NCI-H1436 (cell line): ENCODE results near the gene SEMA4C.
A peak's percentile ranks its signal among the peaks of the same experiment; 100 is the strongest.

Source experiments
- DNase-seq: peaks from one replicate; lab custom pipeline; 2025; lab: John Stamatoyannopoulos, UW

Gene SEMA4C, protein sequence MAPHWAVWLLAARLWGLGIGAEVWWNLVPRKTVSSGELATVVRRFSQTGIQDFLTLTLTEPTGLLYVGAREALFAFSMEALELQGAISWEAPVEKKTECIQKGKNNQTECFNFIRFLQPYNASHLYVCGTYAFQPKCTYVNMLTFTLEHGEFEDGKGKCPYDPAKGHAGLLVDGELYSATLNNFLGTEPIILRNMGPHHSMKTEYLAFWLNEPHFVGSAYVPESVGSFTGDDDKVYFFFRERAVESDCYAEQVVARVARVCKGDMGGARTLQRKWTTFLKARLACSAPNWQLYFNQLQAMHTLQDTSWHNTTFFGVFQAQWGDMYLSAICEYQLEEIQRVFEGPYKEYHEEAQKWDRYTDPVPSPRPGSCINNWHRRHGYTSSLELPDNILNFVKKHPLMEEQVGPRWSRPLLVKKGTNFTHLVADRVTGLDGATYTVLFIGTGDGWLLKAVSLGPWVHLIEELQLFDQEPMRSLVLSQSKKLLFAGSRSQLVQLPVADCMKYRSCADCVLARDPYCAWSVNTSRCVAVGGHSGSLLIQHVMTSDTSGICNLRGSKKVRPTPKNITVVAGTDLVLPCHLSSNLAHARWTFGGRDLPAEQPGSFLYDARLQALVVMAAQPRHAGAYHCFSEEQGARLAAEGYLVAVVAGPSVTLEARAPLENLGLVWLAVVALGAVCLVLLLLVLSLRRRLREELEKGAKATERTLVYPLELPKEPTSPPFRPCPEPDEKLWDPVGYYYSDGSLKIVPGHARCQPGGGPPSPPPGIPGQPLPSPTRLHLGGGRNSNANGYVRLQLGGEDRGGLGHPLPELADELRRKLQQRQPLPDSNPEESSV

DNA sequence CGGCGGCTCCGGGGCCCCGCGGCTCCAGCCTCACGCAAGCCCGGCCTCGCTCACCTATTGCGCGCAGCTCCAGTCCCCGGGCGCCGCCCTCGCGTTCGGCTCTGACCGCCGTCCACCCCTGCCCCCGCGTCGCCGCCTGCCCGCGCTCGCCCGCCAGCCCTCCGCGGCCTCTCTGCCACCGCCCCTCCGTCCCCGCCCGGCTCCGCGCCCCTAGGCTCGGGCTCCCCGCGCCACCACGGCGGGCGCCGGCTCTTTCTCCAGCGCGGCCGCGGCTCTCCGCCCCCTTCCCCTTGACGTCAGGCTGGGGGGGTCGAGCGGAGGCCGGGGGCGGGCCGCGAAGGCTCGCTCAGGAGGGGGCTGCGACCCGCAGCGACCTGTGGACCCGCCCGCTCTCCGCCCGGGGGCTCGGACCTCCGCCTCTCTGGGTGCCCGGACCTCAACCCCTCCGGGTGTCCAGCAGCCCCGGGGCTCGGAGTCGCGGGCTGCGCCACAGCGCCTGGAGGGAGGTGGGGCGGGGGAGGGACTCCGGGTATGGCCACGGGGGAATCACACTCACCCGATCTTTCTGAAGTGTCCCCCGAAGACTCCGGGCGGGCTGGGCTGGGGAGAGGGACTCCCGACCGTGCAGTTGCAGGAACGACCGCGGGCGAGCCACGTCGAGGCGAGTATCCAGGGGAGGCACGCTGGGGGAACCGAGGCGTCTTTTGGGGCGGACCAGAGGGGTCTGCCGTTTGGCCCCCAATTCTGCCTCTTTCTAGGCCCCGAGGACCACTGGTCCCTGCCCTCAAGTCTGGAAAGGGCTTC lies at the start of gene SEMA4C:
SEMA4C (minus strand) TSS at position 259 of the 804 bp plus-strand sequence. CDS start 2,194 bp downstream, outside the sequence.
- DNase-seq, result peak; percentile 41

DNA sequence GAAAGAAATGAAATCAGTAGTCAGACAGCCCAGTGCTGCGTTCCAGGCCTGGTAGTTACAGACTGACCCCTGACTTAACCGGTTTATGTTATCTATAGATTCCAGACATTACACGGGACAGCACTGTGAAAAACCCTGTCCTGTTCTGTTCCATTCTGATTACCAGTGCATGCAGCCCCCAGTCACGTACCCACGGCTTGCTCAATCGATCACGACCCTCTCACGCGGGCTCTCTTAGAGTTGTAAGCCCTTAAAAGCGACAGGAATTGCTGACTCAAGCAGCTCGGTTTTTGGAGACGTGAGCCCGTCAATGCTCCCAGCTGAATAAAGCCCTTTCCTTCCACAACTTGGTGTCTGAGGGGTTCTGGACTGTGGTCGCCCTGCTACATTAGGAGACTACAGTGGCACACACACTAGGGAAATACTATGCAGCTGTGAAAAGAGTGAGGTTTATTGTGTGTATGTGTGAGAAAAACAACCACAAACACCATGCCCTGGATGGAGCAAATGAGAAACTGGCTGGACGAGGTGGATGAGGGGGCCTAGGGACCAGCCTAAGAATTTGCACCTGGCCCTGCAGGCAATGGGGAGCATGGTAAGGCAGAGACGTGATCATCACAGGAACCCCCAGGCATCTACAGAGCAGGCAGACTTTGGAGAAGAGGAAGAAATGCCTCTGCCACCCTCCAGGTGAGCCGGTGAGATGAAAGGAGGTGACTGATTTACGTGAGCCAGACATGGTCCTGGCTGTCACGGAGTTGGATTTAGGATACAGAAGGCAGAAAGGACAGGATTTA lies 49.1 kb upstream of the SEMA4C start:
- no peak for DNase-seq

DNA sequence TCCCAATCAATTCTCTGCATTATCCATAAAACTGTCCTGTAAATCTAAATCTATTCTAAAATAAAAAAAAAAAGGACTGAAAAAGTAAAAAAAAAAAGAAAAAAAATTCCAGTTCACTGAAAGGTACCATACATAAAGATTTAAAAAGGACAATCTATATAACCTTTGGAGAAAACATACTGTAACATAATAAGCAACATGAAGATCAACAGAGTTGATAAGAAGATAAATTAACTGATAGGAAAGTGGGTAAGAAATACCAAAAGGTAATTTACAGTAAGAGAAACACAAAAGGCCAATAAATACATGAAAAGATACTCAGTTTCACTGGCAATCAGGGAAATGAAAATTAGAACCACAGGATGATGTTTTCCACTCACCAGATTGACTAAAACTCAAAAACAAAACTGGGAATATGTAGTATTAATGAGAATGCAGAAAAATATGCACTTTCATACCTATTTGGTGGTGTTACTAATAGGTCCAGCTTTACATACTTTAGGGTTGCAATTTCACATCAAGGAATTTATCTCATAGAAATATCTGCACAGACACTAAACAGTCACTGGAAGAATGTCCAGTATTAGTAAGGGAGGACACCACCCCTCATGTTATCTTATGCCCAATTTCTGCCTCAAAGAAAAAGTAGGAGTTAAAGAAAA lies 48.3 kb upstream of the SEMA4C start:
- DNase-seq, result no peak

DNA sequence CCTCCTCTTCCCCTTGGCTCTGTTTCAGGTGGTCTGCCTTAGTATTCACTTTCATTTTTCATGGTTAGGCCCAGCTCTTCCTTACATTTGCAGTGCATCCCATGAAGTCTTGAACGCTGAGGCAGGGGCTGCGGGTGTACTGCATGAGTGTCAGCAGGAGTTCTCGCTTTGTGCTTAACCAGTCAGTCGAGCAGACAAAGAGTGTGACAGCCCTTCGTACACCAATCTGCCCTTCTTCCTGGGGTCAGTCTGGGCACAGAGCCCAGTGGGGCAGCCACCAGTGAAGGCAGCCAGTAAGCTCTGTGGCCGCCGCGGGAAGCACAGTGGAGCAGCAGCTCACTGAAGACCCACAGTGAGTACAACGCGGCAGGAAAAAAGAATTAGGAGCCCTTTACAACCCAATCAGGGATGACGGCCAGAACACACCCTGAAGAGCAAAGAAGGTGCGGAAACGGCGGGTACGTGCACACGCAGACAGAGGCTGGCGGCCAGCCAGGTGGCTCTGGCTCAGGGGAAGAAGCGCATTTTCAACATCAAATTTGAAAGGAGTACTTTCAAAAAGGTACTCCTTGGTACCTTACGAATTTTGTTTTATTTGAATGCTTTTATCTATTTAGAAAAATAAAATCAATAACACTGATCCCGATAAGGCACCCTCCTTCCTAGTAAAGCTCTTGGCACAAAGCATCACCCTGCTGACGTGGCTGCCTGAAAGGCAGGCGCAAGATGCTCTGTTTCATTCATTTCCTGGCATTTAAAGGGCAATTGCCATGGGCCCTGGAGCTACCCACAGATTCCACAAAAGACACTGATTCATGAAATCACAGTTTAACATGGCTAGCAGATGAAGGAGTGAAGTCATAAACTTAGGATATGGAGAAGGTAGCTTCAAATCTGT lies 47.0 kb upstream of the SEMA4C start:
- DNase-seq, result peak; percentile 28

DNA sequence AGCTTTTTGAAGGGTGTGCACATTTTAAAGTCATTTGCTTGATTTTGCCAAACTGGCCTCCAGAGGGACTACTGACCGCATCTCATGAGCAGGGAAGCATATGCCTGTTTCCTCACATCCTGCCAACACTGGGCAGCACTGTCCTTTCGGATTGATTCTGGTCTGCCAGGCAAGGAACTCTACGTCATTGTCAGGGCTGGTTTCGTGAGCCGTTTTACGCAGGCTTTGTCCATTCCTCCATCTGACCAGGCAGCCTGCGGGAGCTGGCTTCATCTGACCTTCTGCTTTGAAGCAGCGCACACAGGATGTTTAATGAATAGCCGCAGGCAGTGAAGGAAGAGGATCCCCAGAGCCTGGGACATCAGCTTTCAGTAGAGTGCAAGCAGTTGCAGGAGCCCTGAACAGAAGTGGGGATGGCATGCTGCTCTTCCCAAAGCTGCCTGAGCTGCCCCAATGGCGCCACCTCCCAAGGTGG lies 46.3 kb upstream of the SEMA4C start:
- DNase-seq, result no peak

DNA sequence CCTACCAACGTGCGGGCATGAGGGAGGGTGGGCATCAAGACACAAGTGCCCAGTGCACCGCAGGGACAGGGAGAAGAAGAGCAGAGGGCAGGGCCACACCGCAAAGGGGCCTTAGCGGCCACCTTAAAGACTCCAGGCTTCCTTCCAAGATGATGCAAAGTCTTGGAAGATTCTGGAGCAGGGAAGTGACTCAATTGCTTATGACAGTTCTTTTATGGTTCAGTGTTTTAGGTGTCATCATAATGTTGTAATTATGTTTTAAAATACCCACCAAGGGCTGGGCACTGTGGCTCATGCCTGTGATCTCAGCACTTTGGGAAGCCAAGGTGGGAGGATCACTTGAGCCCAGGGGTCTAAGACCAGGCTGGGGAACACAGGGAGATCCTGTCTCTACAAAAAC lies 44.5 kb upstream of the SEMA4C start:
- no peak for DNase-seq

DNA sequence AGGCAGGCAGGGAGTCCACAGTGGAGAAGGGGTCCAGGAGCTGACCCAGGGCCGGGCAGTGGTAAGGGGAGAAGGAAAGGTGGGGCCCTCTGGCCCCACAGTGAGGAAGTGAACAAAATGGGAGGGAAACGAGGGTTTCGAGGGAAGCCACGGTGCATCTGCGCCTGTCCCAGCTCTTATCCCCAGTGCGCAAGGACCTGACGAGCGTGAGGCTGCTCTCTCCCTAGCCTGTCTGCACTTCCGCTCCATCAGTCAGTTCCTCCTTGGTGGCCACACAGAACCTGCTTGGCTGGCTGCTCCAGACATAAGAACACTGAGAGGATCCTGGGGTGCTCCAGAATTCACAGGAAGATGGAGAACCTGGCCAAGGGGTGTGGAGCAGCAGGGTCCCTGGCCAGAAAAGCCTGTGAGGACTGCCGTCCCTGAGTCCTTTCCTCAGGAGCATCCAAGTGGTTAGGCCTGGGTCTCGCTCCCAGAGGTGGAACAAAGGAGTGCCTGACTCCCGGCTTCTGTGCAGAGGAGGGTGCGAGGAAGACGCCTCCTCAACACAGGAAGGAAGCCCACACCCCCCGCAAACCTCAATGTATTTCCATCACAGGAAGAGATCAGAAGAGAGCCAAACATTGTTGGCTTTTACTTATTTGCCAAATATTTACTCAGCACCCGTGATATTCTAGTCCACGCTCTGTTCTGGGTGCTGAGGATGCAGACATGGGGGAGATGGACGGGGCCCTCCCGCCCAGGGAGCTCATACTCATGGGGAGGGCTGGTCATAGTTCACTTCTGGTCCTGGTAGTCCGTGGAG lies 43.7 kb upstream of the SEMA4C start:
- no peak for DNase-seq

DNA sequence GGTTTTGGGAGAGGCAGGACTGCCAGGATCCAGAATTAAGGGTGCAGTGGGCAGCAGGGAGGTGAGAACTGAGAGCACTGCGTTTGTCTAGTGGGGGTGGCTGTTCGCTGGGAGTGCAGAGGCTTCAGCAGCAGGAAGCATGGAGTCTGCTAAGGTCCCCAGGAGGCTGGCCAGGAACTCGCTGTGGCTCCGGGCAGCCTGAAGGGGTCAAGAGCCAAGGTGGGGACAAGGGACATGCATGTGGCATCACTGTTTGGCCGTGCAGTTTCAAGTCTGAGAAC lies 43.2 kb upstream of the SEMA4C start:
- no peak for DNase-seq

DNA sequence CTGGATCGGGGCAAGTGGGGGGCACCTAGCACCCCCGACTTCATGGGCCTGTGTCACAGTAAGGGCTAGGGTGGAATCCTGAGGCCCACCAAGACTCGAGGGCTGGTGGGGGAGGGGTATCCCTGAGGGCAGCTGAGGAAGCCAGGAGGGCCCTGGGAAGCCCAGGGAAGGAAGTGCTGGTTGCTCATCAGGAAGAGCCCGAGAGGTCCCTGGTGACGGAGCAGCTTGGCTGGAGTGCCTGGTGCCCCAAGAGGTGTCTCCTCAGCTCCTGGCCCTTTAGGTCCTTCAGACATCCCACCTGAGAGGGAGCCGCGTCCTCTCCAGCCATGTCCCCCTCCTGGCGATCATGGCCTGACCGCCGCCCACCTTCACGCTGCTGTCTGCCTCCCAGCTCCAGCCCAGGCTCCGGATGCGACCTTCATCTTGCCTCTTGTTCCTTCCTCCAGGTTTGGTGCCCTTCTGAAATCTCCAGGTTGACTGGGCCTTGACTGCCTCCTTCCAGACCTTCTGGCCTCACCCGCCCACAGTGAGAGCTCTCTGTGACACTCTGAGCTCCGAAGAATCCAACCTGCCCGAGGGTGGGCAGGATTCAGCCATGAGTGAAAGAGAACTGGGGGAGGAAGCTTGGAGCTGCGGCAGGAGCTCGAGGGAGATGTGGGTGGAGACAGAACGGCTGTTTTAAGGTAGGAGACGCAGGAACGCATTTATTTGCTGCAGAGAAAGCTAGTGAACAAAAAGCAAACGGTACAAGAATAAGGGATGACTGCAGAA lies 42.7 kb upstream of the SEMA4C start:
- DNase-seq, result no peak

DNA sequence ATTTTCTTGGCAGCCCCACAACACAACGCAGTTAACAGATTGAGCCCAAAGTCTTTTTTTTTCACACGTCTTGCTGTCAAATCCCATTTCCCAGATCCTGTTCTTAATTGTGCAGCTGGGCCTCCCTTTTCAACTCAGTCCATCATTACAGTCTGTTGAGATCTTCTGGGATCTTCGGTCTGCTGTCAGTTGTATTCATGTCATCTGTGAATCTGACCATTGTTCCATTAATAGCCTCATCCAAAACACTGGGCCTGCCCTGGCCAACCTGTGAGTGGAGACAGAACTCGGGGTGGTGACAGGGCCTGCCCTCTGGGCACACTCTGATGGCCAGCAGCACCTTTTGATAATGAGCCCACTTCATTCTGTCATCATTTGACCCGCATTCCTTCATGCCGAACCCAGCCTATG lies 39.7 kb upstream of the SEMA4C start:
- no peak for DNase-seq

DNA sequence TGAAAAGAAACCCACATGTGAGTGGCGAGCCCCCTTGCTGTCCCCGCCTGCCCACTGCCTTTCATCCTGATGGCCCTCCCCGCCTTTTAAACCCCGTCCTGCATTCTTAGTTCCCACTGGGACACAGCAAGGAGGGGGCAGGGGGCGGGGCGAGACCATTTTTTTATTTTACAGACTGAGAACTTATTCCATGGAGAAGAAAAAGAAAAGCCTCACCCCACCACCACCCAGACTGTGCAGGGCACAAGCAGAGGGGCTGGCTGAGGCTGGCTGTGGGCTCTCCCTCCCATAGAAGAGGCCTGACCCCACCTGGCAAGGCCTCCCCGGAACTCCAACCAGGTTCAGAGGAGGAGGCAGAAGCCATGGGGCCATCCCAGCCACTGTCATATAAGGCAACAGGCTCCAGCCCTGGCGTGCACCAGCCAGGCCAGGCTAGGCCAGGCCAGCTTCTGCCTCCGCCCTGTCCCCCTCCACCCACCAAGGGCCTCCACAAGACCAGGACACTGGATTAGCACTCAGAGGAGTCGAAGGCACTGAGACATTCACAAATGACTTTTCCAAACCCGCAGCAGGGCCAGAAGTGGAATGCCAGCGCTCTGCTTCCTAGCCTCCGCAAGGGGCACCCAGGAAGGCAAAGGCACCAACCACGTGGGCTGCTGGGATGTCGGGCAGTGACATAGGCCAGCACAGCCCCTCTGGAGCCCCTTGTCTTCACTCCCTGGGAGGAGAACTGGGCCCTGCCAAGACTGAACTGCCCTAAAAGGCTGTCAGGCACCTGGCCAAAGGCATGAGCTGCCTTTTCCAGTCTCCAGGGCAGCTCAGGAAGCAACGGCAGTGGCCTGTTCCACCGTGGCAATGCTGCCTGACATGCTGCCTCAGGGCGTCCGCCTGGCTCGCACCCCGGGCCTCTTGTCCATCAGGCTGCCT lies 37.5 kb upstream of the SEMA4C start:
- no peak for DNase-seq

DNA sequence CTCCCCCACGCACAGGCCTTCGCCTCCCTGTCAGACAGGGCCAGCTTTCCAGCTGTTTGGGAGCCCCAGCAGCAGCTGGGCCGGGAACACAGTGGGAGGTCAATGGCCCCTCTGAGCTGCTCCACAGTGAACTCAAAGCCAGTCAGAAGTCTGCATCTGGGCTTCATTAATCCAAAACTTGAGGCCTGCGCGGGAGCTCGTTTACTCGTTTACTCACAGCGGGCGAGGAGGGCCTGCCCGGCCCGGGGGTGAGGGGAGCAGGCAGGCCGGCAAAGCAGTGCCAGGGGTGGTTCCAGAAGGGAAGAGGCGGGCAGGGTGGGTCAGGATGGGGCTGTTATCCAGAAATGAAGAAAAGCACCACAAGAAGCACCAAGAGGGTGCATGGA lies 36.8 kb upstream of the SEMA4C start:
- DNase-seq, result no peak

DNA sequence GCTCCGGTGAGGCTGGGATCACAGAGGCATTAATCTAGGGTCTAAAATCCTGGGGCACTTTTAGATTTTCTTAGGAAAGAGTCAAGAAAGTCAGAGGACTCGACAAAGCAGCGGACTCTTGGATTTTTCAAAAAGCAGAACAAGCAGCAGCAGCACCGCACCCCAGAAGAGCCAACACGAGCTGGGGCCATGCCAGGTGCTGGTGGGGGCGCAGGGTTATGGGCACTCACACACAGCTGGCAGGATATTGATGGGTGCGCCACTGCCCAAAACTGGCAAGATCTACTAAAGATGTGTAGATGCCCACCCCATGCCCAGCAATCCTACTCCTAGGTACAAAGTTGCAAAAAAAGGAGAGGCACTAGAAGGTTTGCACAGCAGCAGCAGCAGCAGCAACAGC lies 33.9 kb upstream of the SEMA4C start:
- no peak for DNase-seq

DNA sequence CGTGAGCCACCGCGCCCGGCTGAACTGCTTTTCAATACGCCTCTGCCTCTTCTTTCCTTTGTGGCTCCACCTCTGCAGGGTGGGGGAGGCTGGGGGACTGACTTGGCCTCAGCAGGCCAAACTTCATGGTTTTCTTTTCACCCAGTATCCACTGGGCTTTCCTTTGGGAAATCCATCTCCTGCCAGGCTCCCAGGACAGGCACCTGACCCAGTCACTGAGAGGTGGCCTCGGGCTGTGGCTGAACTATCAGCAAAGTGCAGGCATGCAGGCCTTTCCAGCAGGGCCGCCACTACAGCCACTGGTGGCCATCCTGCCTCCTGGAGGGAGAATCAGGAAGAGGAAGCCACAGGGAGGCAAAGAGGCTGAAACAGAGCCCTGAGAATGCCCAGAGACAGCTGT lies 33.4 kb upstream of the SEMA4C start:
- DNase-seq, result no peak

DNA sequence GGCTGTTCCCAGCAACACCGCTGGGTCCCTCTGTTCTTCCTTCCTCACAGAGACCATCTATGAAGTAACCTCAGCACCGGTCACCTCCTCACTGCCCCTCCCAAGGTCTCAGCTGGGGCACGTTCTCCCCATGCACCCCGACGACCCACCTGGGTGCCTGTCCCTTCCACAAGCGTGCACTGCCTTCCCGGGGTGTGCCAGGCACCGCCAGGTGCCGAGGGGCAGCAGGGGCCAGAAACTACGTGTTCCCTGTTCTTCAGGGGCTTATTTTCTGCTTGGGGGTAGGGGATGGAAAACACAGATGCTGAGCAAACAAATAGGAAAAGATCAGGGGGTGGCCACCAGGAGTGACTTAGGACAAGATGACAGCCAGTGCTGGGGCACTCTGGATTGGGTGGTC lies 30.4 kb upstream of the SEMA4C start:
- DNase-seq, result no peak

DNA sequence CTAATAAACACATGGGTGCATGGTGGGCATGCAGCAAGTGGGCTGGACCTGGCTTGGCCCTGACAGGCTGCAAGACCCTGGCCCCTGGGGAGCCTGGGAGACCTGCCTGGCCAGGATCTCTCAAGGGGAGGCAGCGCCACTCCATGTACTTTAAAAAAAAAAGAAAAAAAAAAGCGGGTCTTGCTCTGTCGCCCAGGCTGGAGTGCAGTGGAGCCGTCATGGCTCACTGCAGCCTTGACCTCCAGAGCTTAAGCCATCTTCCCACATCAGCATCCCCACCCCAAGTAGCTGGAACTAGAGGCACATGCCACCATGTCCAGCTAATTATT lies 29.5 kb upstream of the SEMA4C start:
- DNase-seq, result no peak

DNA sequence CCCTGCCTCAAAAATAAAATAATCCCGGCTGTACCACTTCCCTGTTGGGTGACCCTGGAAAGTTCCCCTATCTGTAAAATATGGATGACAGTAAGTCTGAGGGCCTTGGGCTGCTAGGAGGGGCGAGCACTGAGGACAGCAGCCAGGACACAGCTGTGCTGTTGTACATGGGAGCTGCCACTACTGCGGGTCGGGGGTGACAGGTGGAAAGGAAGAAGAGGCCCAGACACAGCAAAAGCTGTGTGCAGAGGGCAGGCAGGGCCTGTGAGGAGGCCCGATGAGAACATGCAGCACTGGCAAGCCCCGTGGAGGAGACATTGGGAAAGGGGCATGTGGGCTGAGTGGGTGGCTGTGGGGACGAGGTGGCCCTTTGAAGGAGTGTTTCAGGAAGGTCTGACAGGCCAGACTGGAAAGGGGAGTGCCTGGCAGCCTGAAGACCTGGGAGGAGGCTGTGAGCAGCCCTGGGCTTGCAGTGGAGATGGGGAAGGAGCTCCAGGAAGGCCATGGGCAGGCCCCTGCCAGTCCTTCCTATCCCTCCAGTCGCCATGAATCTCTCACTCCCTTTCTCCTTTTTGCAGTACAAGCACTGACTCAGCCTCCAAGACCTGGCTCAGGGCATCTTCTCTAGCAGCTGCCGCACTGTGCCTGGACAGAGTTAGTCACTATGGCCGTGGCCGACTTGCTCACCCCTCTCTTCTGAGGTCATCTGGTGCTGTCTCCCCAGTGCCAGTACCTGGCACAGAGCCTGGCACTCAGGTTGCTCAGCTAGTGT lies 28.9 kb upstream of the SEMA4C start:
- no peak for DNase-seq
